Neuron (in vitro differentiated cells): ENCODE results near the gene ALDH3A1.

Experiments
- H2AFZ ChIP-seq: one replicate; pipeline ENCODE4 v1.6.1; 2013; ENCODE audit warnings: low read depth, mild to moderate bottlenecking, inconsistent platforms, low read length, moderate library complexity
- H3K27me3 ChIP-seq: one replicate; pipeline ENCODE4 v1.6.1; 2013; ENCODE audit warnings: low read length; ENCODE audit not compliant: insufficient read depth
- H3K36me3 ChIP-seq: one replicate; pipeline ENCODE4 v1.6.1; 2013; ENCODE audit warnings: low read length; ENCODE audit not compliant: insufficient read depth
- H3K4me1 ChIP-seq: one replicate; pipeline ENCODE4 v1.6.1; 2013; ENCODE audit warnings: low read length; ENCODE audit not compliant: insufficient read depth
- H3K4me3 ChIP-seq: 2 replicates; pipeline ENCODE4 v1.5.1; 2013; ENCODE audit warnings: mild to moderate bottlenecking, low read length, moderate library complexity
- H3K9me3 ChIP-seq: one replicate; pipeline ENCODE4 v1.6.1; 2013; ENCODE audit warnings: low read length

Gene ALDH3A1

DNA sequence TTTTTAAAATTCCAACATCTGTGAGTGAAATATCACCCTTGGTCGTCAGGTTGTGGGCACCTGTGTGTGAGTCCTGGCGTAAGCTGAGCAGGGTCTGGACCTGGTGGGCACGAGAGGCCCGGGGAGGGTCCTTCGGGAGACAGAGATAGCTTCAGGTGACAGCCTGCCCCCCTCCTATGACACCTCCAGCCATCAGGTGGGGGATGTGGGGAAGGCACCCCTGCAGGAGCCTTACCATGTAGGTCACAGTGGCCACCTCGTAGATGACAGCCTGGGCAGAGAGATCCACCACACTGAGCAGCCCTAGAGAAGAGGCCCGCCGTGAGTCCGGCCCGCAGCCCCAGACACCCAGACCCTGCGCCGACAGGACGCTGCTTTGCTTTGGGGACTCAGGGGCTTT lies 42.9 kb downstream of the ALDH3A1 start:
- Histone ChIP-seq H2AFZ (no peak overlapping the region), H3K27me3 (no peaks in the 10 kb centered on the region), H3K4me3 (no peak overlapping the region), H3K9me3 (no peaks in the 10 kb centered on the region), H3K36me3 (no peaks in the 10 kb centered on the region), H3K4me1 (peaks cover 28% of the 10 kb centered on the region)

DNA sequence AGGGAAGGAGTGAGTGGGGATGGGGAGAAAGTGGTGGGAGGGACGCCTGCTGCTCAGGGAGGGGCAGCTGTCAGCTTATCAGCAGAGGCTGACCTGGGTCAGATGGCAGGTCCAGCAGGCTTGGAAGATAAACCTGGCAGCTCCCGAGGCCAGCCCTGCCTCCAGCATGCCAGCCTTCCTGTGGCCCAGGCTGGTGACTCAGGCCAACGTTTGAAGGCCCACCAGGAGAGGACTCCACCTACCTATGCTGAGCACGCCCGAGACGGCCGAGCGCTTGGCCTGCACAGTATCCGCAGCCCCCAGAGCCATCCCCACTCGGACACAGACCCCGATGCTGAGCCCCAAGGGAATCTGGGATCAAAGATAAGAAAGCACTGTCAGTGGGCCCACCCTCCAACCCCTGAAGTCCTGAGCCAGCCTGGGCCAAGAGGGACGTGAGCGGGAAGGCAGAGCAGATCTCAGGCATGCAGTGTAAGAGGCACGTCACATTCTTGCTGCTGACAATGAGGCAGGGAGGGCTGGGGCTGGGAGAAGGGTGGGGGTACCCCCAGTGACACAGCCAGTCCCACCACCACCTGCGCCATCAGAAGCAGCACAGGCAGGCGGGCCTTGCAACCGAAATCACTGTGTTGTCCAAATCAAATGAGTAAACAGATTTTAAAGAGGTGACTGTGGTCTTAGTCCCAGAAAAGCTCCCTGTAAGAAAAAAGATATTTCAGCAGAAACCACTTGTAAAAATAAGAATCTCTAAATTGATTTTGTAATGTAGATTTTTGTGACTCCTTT lies 44.1 kb downstream of the ALDH3A1 start:
- H3K4me3 ChIP-seq = no peak overlapping the region
- H3K4me1 ChIP-seq = peaks cover 28% of the 10 kb centered on the region
- H3K27me3 ChIP-seq = no peaks in the 10 kb centered on the region
- no peak overlapping the region for H2AFZ ChIP-seq
- no peaks in the 10 kb centered on the region for H3K36me3 ChIP-seq
- H3K9me3 ChIP-seq = no peaks in the 10 kb centered on the region

GRCh38 chr17:19703106-19703827 lies 44.8 kb downstream of the ALDH3A1 start:
- H2AFZ ChIP-seq = no peak overlapping the region
- H3K4me1 ChIP-seq = peaks cover 28% of the 10 kb centered on the region
- no peaks in the 10 kb centered on the region for H3K27me3 ChIP-seq
- H3K4me3 ChIP-seq = no peak overlapping the region
- H3K36me3 ChIP-seq = no peaks in the 10 kb centered on the region
- no peaks in the 10 kb centered on the region for H3K9me3 ChIP-seq

DNA sequence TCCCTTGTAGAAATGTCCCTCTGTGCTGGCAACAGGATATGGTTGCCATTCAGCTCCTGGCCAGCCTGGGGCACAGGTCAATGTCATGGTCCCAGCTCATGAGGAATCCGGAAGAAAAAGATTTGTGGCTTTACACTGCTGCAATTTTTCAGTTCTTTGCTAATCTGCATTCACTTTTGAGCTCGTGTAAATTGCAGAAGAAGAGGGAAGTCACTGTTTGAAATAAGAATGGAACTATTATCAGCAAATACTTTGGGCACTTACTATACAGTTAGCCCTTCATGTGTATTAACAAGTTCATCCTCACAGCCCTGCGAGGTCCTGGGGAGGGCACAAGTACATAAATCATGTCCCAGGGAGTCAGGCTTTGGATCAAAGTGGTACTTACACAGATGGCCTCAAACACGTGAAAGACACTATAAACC lies 45.9 kb downstream of the ALDH3A1 start:
- Histone ChIP-seq H2AFZ (no peak overlapping the region), H3K36me3 (no peaks in the 10 kb centered on the region), H3K27me3 (no peaks in the 10 kb centered on the region), H3K4me3 (no peak overlapping the region), H3K9me3 (no peaks in the 10 kb centered on the region), H3K4me1 (peaks cover 28% of the 10 kb centered on the region)
